Adrenal gland (tissue), 12 donors: ENCODE data around the gene RCAN3. TPM values are rescaled to one million over a fixed set of nuclear protein-coding genes. Genes with fewer than 3 reads are reported as not detected.
"Not testable (repeated sequence)": the region's sequence is repeated elsewhere in the genome, so short reads cannot be mapped to it uniquely, and the experiment has no call there.

Experiments used
- DNase-seq, 7 donors: peaks; one replicate each; pipeline ENCODE4 v3.0.0-alpha.2; 2019 to 2020
- H3K27ac ChIP-seq, 5 donors: fragments of 200-600 bp; sonication (generic) in 4 of 5; 1 replicate in 3 of 5; 2 replicates in 2 of 5; pipeline versions ENCODE4 v1.5.1 to v1.8.0; 2016 to 2020; ENCODE audit warnings: mild to moderate bottlenecking in 1 of 5
- H3K27me3 ChIP-seq: fragments of 200-600 bp; 2 replicates; pipeline ENCODE4 v1.8.0; 2021
- H3K36me3 ChIP-seq, 2 donors: fragments of 200-600 bp; replicated peaks in 1 of 2; 1 replicate in 1 of 2; 2 replicates in 1 of 2; pipeline versions ENCODE4 v1.5.1 to v1.8.0; 2018 to 2022
- H3K4me1 ChIP-seq, 2 donors: fragments of 200-600 bp; replicated peaks in 1 of 2; 1 replicate in 1 of 2; 2 replicates in 1 of 2; pipeline versions ENCODE4 v1.5.1 to v1.8.0; 2018 to 2021
- H3K4me3 ChIP-seq, 4 donors: fragments of 200-600 bp; sonication (generic) in 3 of 4; one replicate each; pipeline ENCODE4 v1.5.1; 2016 to 2018
- H3K9me3 ChIP-seq, 3 donors: fragments of 200-600 bp; sonication (generic) in 1 of 3; replicated peaks in 1 of 3; 1 replicate in 2 of 3; 2 replicates in 1 of 3; pipeline versions ENCODE4 v1.5.1 to v1.8.0; 2016 to 2021
- CTCF ChIP-seq, 6 experiments: fragments of 450-650 bp in 4 of 6; fragments of 200-600 bp in 2 of 6; sonication (generic) in 1 of 6; IDR thresholded peaks; 1 replicate in 5 of 6; 2 replicates in 1 of 6; pipeline versions ENCODE4 v1.5.1 to v1.8.0; 2016 to 2021; ENCODE audit warnings: antibody characterized with exemption in 6 of 6, mild to moderate bottlenecking in 2 of 6, moderate library complexity in 1 of 6
- POLR2A ChIP-seq, 2 donors: fragments of 450-650 bp; IDR thresholded peaks; one replicate each; pipeline ENCODE4 v1.6.1; 2017; ENCODE audit warnings: antibody characterized with exemption in 2 of 2, mild to moderate bottlenecking in 2 of 2, moderate library complexity in 1 of 2
- WGBS, 4 donors: extraction: QIAGEN DNeasy Blood & Tissue Kit in 2 of 4; methylation state at CpG; one replicate each; pipeline versions ENCODE4 v1.1.5 to v1.1.7; 2013 to 2017; 5-methylcytosine and 5-hydroxymethylcytosine counted together
- intact Hi-C, 2 donors: fragments of 100-400 bp; cut with DNase I; formaldehyde crosslinking; loops; one replicate each; pipeline versions ENCODE4 v1.14.1 to v1.15.0; 2022 to 2023
- polyA plus RNA-seq, 3 donors: library from polyadenylated mRNA; stranded (reverse); fragments of 200-250 nt in 2 of 3; fragments of 350-450 nt in 1 of 3; fragmentation: Illumina TruSeq in 1 of 3; extraction: RNeasy Lipid Tissue Mini Kit (QIAGEN cat#74804) in 1 of 3; gene quantifications; one replicate each; pipeline ENCODE4 v1.2.3, GENCODE V29; 2013 to 2014
- total RNA-seq, 9 donors: library from RNA; depleted of rRNA in 4 of 9; stranded (reverse); fragments of >200 nt in 4 of 9; fragments of 120-200 nt in 1 of 9; fragmentation: NEBNext Ultra II Directional in 1 of 9; extraction: Animal tissue kit (Norgen Biotek cat#: 25700) in 1 of 9; gene quantifications; one replicate each; pipeline versions ENCODE4 v1.1.0 to v1.2.4, GENCODE V29; 2013 to 2023
- donor health status: healthy with polysubstance abuse.
- donor health status: Bipolar disorder and iron deficiency.
- donor health status: DM: yes; HTN: yes; CAD: no.
- donor health status: DM: no; HTN: no; CAD: no.
- donor health status: DM: no; HTN: no; CAD: no.
- donor health status: DM: yes; HTN: yes; CAD: no.

RCAN3 gene
- total and polyA plus RNA-seq, 12 donors: 0.48 to 5.6 (median 2.2) TPM

DNA sequence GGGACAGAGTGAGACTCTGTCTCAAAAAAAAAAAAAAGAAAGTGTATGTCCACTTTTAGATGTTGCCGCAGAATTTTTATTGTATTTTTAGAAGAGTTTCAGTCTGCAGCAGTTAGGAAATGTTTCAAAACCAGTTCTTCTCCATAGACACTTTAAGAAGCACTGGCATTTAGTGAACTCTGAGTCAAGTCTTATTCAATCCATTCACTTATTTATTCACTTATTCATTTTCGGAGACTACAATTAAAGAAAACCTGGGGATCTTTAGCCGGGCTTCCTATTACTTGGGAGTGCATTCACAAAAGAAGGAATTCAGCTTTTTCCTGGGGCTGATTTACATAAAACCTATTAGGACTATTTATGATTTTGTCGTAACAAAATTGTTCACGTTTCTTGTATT is 12.3 kb downstream of the RCAN3 start:
- intact Hi-C loops: no loop called here
- H3K27ac ChIP-seq: no peak overlapping the region
- DNase-seq: no peak
- 89 to 93% (median 91%) methylated on average over 5 of the region's 5 CpGs for whole genome bisulfite sequencing, 4 donors
- H3K36me3 ChIP-seq: no peaks in the 10 kb centered on the region
- no peak overlapping the region for H3K4me3 ChIP-seq
- H3K9me3 ChIP-seq: no peaks in the 10 kb centered on the region
- no peak for TF ChIP-seq POLR2A (IDR thresholded peaks at IDR 0.05)
- no peak for TF ChIP-seq CTCF (IDR thresholded peaks at IDR 0.05)
- H3K27me3 ChIP-seq: no peaks in the 10 kb centered on the region
- no peaks in the 10 kb centered on the region for H3K4me1 ChIP-seq

DNA sequence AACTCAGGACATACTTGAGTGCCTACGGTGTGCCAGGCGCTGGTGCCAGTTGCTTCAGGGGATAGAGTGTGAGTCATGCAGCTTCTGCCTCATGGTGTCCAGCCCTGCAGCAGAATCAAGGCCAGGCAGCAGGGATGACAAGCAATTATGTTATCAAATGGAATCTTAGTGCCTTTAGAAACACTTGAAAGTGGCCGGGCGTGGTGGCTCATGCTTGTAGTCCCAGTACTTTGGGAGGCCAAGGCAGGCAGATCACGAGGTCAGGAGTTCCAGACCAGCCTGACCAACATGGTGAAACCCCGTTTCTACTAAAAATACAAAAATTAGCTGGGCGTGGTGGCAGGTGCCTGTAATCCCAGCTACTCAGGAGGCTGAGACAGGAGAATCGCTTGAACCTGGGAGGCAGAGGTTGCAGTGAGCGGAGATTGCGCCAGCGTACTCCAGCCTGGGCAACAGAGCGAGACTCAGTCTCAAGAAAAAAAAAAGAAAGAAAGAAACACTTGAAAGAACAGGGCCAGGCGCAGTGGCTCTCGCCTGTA is 13.1 kb downstream of the RCAN3 start:
- H3K27ac ChIP-seq, intact Hi-C loops: not testable (repeated sequence)

GRCh38 chr1:24516506-24516905 is 13.9 kb downstream of the RCAN3 start:
- Histone ChIP-seq H3K36me3 (no peaks in the 10 kb centered on the region), H3K27me3 (no peaks in the 10 kb centered on the region), H3K4me3 (no peak overlapping the region), H3K4me1 (no peaks in the 10 kb centered on the region), H3K27ac (no peak overlapping the region), H3K9me3 (no peaks in the 10 kb centered on the region)
- no peak for DNase-seq
- intact Hi-C loops: no loop called here
- 79 to 84% (median 82%) methylated on average over 12 of the region's 12 CpGs for WGBS, 4 donors
- TF ChIP-seq POLR2A (IDR thresholded peaks at IDR 0.05) (no peak), CTCF (IDR thresholded peaks at IDR 0.05) (no peak)

More for the DNA sequence above, 13.1 kb downstream of the RCAN3 start:
- H3K27me3 ChIP-seq, H3K4me3 ChIP-seq, H3K4me1 ChIP-seq, H3K9me3 ChIP-seq, H3K36me3 ChIP-seq: not testable (repeated sequence)
- WGBS, 4 donors: 72 to 82% (median 75%) methylated on average over 10 to 14 of the region's 14 CpGs
- DNase-seq: peak; percentile 56 to 84 (median 82)

DNA sequence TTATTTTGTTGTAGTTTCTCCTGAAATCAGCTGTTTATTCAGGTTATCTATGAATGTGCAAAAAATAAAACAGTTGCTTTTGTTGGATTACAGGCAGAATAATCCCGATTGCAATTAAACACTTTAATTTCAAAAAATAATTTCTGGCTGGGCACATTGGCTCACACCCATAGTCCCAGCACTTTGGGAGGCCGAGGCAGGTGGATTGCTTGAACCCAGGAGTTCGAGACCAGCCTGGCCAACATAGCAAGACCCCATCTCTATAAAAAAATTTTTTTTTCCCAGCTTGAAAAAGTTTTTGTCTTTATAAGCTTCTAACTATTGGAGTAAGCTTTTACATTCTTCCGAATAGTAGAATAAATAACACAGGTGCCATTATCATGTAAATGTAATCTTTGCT is 15.3 kb downstream of the RCAN3 start:
- Histone ChIP-seq H3K27ac (no peak overlapping the region), H3K4me1 (no peaks in the 10 kb centered on the region), H3K9me3 (no peaks in the 10 kb centered on the region), H3K4me3 (no peak overlapping the region), H3K27me3 (no peaks in the 10 kb centered on the region), H3K36me3 (no peaks in the 10 kb centered on the region)
- TF ChIP-seq CTCF (IDR thresholded peaks at IDR 0.05) (no peak), POLR2A (IDR thresholded peaks at IDR 0.05) (no peak)
- no peak for DNase-seq
- intact Hi-C loops: no loop called here
- WGBS, 4 donors: 77 to 85% (median 82%) methylated on average over 4 of the region's 4 CpGs

DNA sequence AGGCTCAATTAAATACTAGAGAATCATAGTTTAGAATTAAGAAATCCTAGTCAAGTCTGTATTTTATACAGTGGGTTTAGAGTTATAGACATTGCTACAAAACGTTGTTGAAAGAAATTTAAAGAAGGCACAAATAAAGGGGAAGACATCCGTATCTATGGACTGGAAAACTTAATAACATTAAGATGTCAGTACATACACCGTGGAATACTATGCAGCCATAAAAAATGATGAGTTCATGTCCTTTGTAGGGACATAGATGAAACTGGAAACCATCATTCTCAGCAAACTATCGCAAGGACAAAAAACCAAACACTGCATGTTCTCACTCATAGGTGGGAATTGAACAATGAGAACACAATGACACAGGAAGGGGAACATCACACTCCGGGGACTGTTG is 17.6 kb downstream of the RCAN3 start:
- WGBS, 4 donors: 80 to 86% (median 85%) methylated on average over 5 of the region's 5 CpGs
- H3K36me3 ChIP-seq, H3K4me1 ChIP-seq, H3K4me3 ChIP-seq, intact Hi-C loops, DNase-seq, H3K27ac ChIP-seq, H3K27me3 ChIP-seq, H3K9me3 ChIP-seq: not testable (repeated sequence)
